ENCODE data around the gene UBE2QL1.

UBE2QL1 gene

DNA sequence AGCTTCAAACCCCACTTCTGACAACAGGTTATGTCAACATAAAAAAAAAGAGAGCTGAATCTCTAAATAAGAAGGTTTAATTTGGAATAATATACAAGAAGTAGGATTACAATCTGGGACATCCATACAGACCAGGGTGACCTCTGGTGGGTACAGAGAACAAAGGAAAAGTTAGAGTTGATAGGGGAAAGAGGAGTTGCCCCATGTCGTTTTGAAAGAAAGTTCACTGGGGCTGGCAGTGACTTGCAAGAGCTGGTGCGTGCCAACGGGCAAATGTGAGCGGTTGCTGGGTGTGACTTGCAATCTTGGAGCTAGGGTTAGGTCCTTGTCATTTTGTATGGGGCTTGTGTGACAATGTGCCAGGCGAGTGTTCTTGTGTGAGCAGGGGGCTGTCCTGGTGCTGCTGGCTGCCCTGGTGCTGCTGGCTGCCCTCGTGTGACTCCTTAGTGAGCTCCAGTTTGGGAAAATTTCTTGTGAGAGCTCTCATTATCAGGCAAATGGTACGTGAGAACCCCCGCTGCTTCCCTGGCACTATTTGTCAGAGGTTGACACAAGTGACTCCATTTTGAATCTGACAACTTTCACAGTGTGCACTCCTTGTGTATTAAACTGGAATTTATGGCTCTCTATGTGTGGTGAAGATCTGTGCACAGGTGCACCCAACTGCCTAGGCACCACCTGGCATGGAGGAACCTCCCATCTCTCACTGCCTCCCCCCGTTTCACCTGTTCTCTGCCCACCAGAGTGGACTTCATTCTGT, 69.8 kb downstream of the UBE2QL1 start:
- no peak for TF ChIP-seq CTCF (IDR thresholded peaks at IDR 0.05; ENCODE audit: low read depth, low read length)
- H3K4me3 ChIP-seq (ENCODE audit: low read depth, low read length), result no peak overlapping the region

DNA sequence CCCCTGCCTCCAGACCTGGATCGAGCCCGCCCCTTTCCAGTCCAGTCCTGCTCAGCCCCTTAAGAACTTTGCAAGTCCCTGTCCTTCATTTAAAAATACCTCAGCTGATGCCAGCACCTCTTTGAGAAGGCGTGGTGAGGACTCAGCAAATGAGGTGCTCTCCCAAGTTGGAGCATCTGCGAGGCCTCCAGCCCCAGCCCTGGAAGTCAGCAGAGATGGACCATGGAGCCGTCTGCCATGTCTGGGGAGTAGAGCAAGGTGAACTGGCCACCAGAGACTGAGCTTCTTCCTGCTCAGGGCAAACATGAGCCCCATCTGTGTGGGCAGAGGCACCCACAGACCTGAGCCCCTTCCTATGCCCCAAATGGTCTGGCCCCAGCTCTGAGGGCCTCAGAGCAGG, 71.5 kb downstream of the UBE2QL1 start:
- no peak overlapping the region for H3K4me3 ChIP-seq (ENCODE audit: low read depth, low read length)
- no peak for TF ChIP-seq CTCF (IDR thresholded peaks at IDR 0.05; ENCODE audit: low read depth, low read length)

- TF ChIP-seq CTCF (IDR thresholded peaks at IDR 0.05; ENCODE audit: low read depth, low read length), result no peak
- no peak overlapping the region for H3K4me3 ChIP-seq (ENCODE audit: low read depth, low read length)
Measured at GRCh38 chr5:6522331-6522730, 73.7 kb downstream of the UBE2QL1 start.

- H3K4me3 ChIP-seq (ENCODE audit: low read depth, low read length), result no peak overlapping the region
- TF ChIP-seq CTCF (IDR thresholded peaks at IDR 0.05; ENCODE audit: low read depth, low read length), result no peak
Measured at GRCh38 chr5:6522923-6523322, 74.3 kb downstream of the UBE2QL1 start.

GRCh38 chr5:6525422-6525821, 76.8 kb downstream of the UBE2QL1 start:
- H3K4me3 ChIP-seq (ENCODE audit: low read depth, low read length), result no peak overlapping the region
- TF ChIP-seq CTCF (IDR thresholded peaks at IDR 0.05; ENCODE audit: low read depth, low read length), result no peak

DNA sequence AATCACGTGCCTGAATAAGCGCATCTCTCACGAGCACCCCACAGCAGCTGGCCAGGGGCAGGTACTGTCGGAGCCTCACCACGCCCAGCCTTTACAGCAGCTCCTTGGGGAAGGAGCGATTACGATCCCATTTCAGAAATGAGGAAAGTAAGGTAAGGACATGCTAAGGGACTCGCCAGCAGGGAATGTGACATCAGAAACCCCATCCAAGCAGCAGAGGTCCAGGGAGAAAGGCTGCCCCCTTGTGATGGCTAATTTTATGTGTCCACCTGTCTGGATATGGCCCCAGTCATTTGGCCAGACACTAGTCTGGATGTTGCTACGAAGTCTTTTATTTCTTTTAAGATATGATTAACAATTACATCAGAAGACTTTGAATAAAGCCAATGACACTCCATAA, 77.3 kb downstream of the UBE2QL1 start:
- TF ChIP-seq CTCF (IDR thresholded peaks at IDR 0.05; ENCODE audit: low read depth, low read length), result no peak
- H3K4me3 ChIP-seq (ENCODE audit: low read depth, low read length), result no peak overlapping the region

- no peak for TF ChIP-seq CTCF (IDR thresholded peaks at IDR 0.05; ENCODE audit: low read depth, low read length)
- H3K4me3 ChIP-seq (ENCODE audit: low read depth, low read length), result no peak overlapping the region
Measured at GRCh38 chr5:6527749-6528455, 79.2 kb downstream of the UBE2QL1 start.
